T-helper 1 cell (primary cell): ENCODE results near the gene PTOV1.

Experiments used
- DNase-seq, 5 donors: peaks; one replicate each; pipeline ENCODE4 v3.0.0-alpha.2; 2012 to 2020
- total RNA-seq, 4 donors: gene quantifications; one replicate each; lab custom pipeline; 2026; lab: John Stamatoyannopoulos, UW

PTOV1 gene
- 59.3 to 77.9 (median 69.4) reads per million in 4 donors for total RNA-seq

GRCh38 chr19:49850487-49851342 is at the start of gene PTOV1:
PTOV1 (plus strand) TSS chr19:49851159.
- peak; percentile 75 to 90 (median 83) for DNase-seq

GRCh38 chr19:49801401-49801888 is 49.5 kb upstream of the PTOV1 start:
- no peak for DNase-seq

- DNase-seq = no peak
These were observed 48.8 kb upstream of the PTOV1 start for GRCh38 chr19:49801966-49802661.

- no peak for DNase-seq
These were observed 48.0 kb upstream of the PTOV1 start for GRCh38 chr19:49802836-49803528.

- no peak for DNase-seq
These were observed 47.5 kb upstream of the PTOV1 start for GRCh38 chr19:49803529-49803856.

GRCh38 chr19:49805822-49806619 is 44.9 kb upstream of the PTOV1 start:
- no peak for DNase-seq

GRCh38 chr19:49806620-49806959 is 44.4 kb upstream of the PTOV1 start:
- no peak for DNase-seq

- no peak for DNase-seq
These were observed 43.7 kb upstream of the PTOV1 start for GRCh38 chr19:49807058-49807903.

GRCh38 chr19:49807904-49808675 is 42.9 kb upstream of the PTOV1 start:
- no peak for DNase-seq

- peak; percentile 75 to 93 (median 86) for DNase-seq
These were observed 42.2 kb upstream of the PTOV1 start for GRCh38 chr19:49808711-49809159.

- DNase-seq = peak; percentile 23 to 51 (median 47)
These were observed 41.6 kb upstream of the PTOV1 start for GRCh38 chr19:49809160-49809940.

GRCh38 chr19:49809941-49810389 is 41.0 kb upstream of the PTOV1 start:
- no peak for DNase-seq

GRCh38 chr19:49811328-49811727 is 39.6 kb upstream of the PTOV1 start:
- DNase-seq = no peak

- DNase-seq = no peak
These were observed 38.4 kb upstream of the PTOV1 start for GRCh38 chr19:49812452-49812996.

GRCh38 chr19:49812997-49813861 is 37.7 kb upstream of the PTOV1 start, which contains the start of gene FUZ:
FUZ (minus strand) TSS chr19:49813292; CDS start chr19:49813106, 186 bp downstream.
- DNase-seq = peak; percentile 82 to 96 (median 92)

GRCh38 chr19:49814010-49814409 is 36.9 kb upstream of the PTOV1 start:
- no peak for DNase-seq

GRCh38 chr19:49816590-49816989 is 34.4 kb upstream of the PTOV1 start:
- no peak for DNase-seq
